Panc1 (cell line): ENCODE measurements around the gene DDX28.

Experiments
- CTCF ChIP-seq: fragments of 450-650 bp; IDR thresholded peaks from 2 replicates; pipeline ENCODE4 v1.5.1; 2017; ENCODE audit warnings: mild to moderate bottlenecking
- POLR2AphosphoS5 ChIP-seq: IDR thresholded peaks from 2 replicates; pipeline ENCODE4 v1.6.1; 2012; ENCODE audit warnings: mild to moderate bottlenecking, low read depth, low read length, moderate library complexity
- REST ChIP-seq, 2 experiments: IDR thresholded peaks; 2 replicates each; pipeline ENCODE4 v1.6.1; 2011 to 2012; ENCODE audit warnings: low read depth in 2 of 2, control low read depth in 1 of 2, low read length in 1 of 2, mild to moderate bottlenecking in 1 of 2, moderate library complexity in 1 of 2; ENCODE audit not compliant: insufficient read depth in 1 of 2
- TCF7L2 ChIP-seq: IDR thresholded peaks from 2 replicates; pipeline ENCODE4 v1.6.1; 2011; ENCODE audit warnings: mild to moderate bottlenecking, low read depth, low read length, inconsistent platforms

GRCh38 chr16:68041783-68042182 lies 18.8 kb upstream of the DDX28 start:
- TF ChIP-seq CTCF, result no peak
- TF ChIP-seq TCF7L2, result no peak
- TF ChIP-seq POLR2AphosphoS5, result no peak
- no peak for TF ChIP-seq REST (IDR thresholded peaks at IDR 0.05; ENCODE audit: insufficient read depth in 1 of 2, low read depth in 2 of 2, low read length in 1 of 2)
